CD4-positive, CD25-positive, alpha-beta regulatory T cell (primary cell): Measurements from ENCODE around the gene PLCH1. TPM values are rescaled to one million over a fixed set of nuclear protein-coding genes. Genes with fewer than 3 reads are reported as not detected.
"Not testable (repeated sequence)": the region's sequence is repeated elsewhere in the genome, so short reads cannot be mapped to it uniquely, and the experiment has no call there.

ENCODE experiments used
- ATAC-seq, 2 donors: fragments of 150-1000 bp; cut with Tn5 transposase; one replicate each; pipeline ENCODE4 v1.10.0; 2021; ENCODE audit warnings: low read depth in 2 of 2, moderate number of reproducible peaks in 2 of 2, moderate library complexity in 1 of 2
- DNase-seq, 3 donors: peaks; one replicate each; pipeline versions ENCODE4 v3.0.0 to v3.0.0-alpha.2; 2012 to 2022; ENCODE audit warnings: mixed read lengths in 1 of 3
- H3K27ac ChIP-seq: one replicate; pipeline ENCODE4 v1.7.0; 2013; ENCODE audit warnings: mild to moderate bottlenecking, low read length; ENCODE audit not compliant: insufficient read depth, poor library complexity, severe bottlenecking
- H3K27me3 ChIP-seq: one replicate; pipeline ENCODE4 v1.7.0; 2013; ENCODE audit warnings: low read length; ENCODE audit not compliant: control insufficient read depth, insufficient read depth
- H3K36me3 ChIP-seq: one replicate; pipeline ENCODE4 v1.7.0; 2013; ENCODE audit warnings: mild to moderate bottlenecking, low read length, moderate library complexity; ENCODE audit not compliant: control insufficient read depth, insufficient read depth
- H3K4me1 ChIP-seq: 2 replicates; pipeline ENCODE4 v1.7.0; 2013; ENCODE audit warnings: mild to moderate bottlenecking, low read length; ENCODE audit not compliant: insufficient read depth, control insufficient read depth, poor library complexity, severe bottlenecking
- H3K4me3 ChIP-seq: one replicate; pipeline ENCODE4 v1.7.0; 2013; ENCODE audit warnings: low read depth, mild to moderate bottlenecking, low read length, moderate library complexity
- H3K9me3 ChIP-seq, 2 experiments: 1 replicate in 1 of 2; 2 replicates in 1 of 2; pipeline ENCODE4 v1.7.0; 2013; ENCODE audit warnings: low read length in 2 of 2, mild to moderate bottlenecking in 1 of 2, moderate library complexity in 1 of 2; ENCODE audit not compliant: control insufficient read depth in 2 of 2
- H3K27ac Mint-ChIP-seq, 3 donors: one replicate each; pipeline ENCODE4 v1.8.0; 2020 to 2022; ENCODE audit warnings: mild to moderate bottlenecking in 3 of 3, mixed read lengths in 3 of 3, moderate library complexity in 2 of 3
- H3K27me3 Mint-ChIP-seq: one replicate; pipeline ENCODE4 v1.8.0; 2022; ENCODE audit warnings: mild to moderate bottlenecking, mixed read lengths
- H3K36me3 Mint-ChIP-seq: one replicate; pipeline ENCODE4 v1.8.0; 2020; ENCODE audit warnings: mixed read lengths
- H3K4me1 Mint-ChIP-seq, 4 donors: one replicate each; pipeline ENCODE4 v1.8.0; 2020 to 2022; ENCODE audit warnings: mixed read lengths in 4 of 4, mild to moderate bottlenecking in 1 of 4
- H3K4me3 Mint-ChIP-seq, 4 donors: one replicate each; pipeline ENCODE4 v1.8.0; 2020 to 2022; ENCODE audit warnings: mild to moderate bottlenecking in 4 of 4, mixed read lengths in 4 of 4, moderate library complexity in 3 of 4
- H3K9me3 Mint-ChIP-seq, 7 donors: one replicate each; pipeline ENCODE4 v1.8.0; 2020 to 2022; ENCODE audit warnings: mixed read lengths in 7 of 7, mild to moderate bottlenecking in 3 of 7, moderate library complexity in 2 of 7
- polyA plus RNA-seq, 4 donors: library from polyadenylated mRNA; unstranded; fragments of 300-500 nt; fragmentation: Illumina TruSeq; gene quantifications; one replicate each; pipeline ENCODE4 v1.2.3, GENCODE V29; 2021
- total RNA-seq: library from RNA; stranded (reverse); gene quantifications from one replicate; pipeline ENCODE4 v1.2.3, GENCODE V29; 2022

PLCH1 gene
- total and polyA plus RNA-seq, 5 donors from 2014 or later = 0.05 to 0.12 TPM; not detected in 3

GRCh38 chr3:155638461-155638860 lies 106.4 kb downstream of the PLCH1 start:
- not testable (repeated sequence) for H3K27ac ChIP-seq, H3K4me1 Mint-ChIP-seq, H3K9me3 ChIP-seq

GRCh38 chr3:155637567-155637966 lies 107.3 kb downstream of the PLCH1 start:
- Histone ChIP-seq H3K9me3 (no peaks in the 10 kb centered on the region), H3K27me3 (no peaks in the 10 kb centered on the region), H3K27ac (no peak overlapping the region), H3K4me3 (no peak overlapping the region), H3K4me1 (no peaks in the 10 kb centered on the region), H3K36me3 (no peaks in the 10 kb centered on the region)
- Mint-ChIP-seq H3K4me1 (no peaks in the 10 kb centered on the region), H3K4me3 (no peak overlapping the region), H3K9me3 (peaks cover 0 to 1% (median 0%) of the 10 kb centered on the region in 7 donors), H3K27me3 (no peaks in the 10 kb centered on the region), H3K27ac (no peak overlapping the region), H3K36me3 (no peaks in the 10 kb centered on the region)
- no peak for ATAC-seq
- DNase-seq = no peak

More at GRCh38 chr3:155638461-155638860, 106.4 kb downstream of the PLCH1 start:
- H3K27ac Mint-ChIP-seq, H3K36me3 ChIP-seq, ATAC-seq, H3K9me3 Mint-ChIP-seq, H3K27me3 ChIP-seq, H3K4me3 Mint-ChIP-seq, DNase-seq, H3K4me1 ChIP-seq, H3K27me3 Mint-ChIP-seq, H3K36me3 Mint-ChIP-seq, H3K4me3 ChIP-seq: not testable (repeated sequence)

DNA sequence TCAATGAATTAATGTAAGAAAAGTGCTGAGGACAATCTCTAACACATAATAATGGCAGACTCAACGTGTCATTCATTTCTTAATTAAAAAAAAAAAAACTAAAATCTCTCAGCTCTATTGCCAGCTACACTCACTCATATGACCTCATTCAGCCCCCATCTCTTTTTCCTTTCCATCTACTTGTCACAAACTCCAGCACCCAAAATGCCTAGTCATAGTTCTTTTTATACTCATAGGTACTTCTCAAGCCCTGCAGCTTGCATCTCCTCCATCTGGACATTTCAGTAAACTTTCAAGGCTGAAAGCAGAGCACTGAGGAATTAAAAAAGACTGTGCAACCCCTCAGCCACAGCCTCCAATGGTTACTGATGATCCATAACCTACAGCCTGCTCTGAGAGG lies 109.8 kb downstream of the PLCH1 start:
- Histone ChIP-seq H3K27me3 (no peaks in the 10 kb centered on the region), H3K9me3 (no peaks in the 10 kb centered on the region), H3K4me3 (no peak overlapping the region), H3K27ac (no peak overlapping the region), H3K36me3 (no peaks in the 10 kb centered on the region), H3K4me1 (no peaks in the 10 kb centered on the region)
- no peak overlapping the region for H3K4me3 Mint-ChIP-seq
- DNase-seq (no peak), ATAC-seq (no peak)
- H3K27ac Mint-ChIP-seq = no peak overlapping the region
- H3K27me3 Mint-ChIP-seq = peaks cover 7% of the 10 kb centered on the region
- no peaks in the 10 kb centered on the region for H3K36me3 Mint-ChIP-seq
- peaks cover 0 to 2% (median 0%) of the 10 kb centered on the region in 7 donors for H3K9me3 Mint-ChIP-seq
- H3K4me1 Mint-ChIP-seq = no peaks in the 10 kb centered on the region

- Mint-ChIP-seq H3K27me3 (peaks cover 7% of the 10 kb centered on the region), H3K4me1 (no peaks in the 10 kb centered on the region), H3K27ac (no peak overlapping the region), H3K9me3 (peaks cover 0 to 2% (median 0%) of the 10 kb centered on the region in 7 donors), H3K36me3 (no peaks in the 10 kb centered on the region), H3K4me3 (no peak overlapping the region)
- H3K27ac ChIP-seq = no peak overlapping the region
- no peak overlapping the region for H3K4me3 ChIP-seq
- no peaks in the 10 kb centered on the region for H3K4me1 ChIP-seq
- no peaks in the 10 kb centered on the region for H3K27me3 ChIP-seq
- ATAC-seq = no peak
- no peaks in the 10 kb centered on the region for H3K36me3 ChIP-seq
- no peak for DNase-seq
- no peaks in the 10 kb centered on the region for H3K9me3 ChIP-seq
These were observed 110.7 kb downstream of the PLCH1 start for GRCh38 chr3:155634121-155634719.

DNA sequence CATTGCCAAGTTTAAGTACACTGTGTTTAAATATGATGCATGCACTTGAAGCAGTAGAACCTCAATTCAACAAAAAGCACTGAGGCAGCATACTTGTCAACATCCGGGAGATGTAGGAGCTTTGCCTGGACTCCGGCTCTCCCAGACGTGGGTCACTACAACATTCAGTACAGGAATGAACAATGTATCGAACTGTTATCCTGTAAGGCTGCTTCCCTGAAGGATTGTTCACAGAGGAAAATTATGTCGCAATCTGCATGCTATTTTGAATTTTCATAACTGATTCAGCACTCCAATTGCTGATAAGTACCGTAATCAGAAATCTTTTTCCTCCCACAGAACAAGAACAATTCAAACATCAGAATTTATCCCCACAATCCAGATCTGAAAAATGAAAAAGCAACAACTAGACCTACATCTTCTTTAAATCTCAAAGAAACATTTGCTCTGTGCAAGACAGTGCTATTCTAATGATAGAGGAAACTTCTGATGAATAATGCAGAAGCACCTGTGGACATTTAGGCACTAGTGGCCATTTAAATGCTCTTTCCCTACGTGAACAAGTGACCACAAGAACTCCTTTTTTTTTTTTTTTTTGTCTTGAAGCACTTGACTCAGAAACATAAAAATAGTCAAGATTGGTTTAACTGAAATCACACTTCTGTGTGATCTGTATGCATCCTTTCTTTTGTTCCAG lies 113.4 kb downstream of the PLCH1 start:
- no peak for ATAC-seq
- DNase-seq = no peak
- Histone ChIP-seq H3K4me1 (no peaks in the 10 kb centered on the region), H3K27me3 (no peaks in the 10 kb centered on the region), H3K27ac (no peak overlapping the region), H3K4me3 (no peak overlapping the region), H3K9me3 (no peaks in the 10 kb centered on the region), H3K36me3 (no peaks in the 10 kb centered on the region)
- peaks cover 7% of the 10 kb centered on the region for H3K27me3 Mint-ChIP-seq
- no peak overlapping the region for H3K4me3 Mint-ChIP-seq
- no peak overlapping the region for H3K27ac Mint-ChIP-seq
- H3K4me1 Mint-ChIP-seq = no peaks in the 10 kb centered on the region
- peaks cover 0 to 2% (median 0%) of the 10 kb centered on the region in 7 donors for H3K9me3 Mint-ChIP-seq
- H3K36me3 Mint-ChIP-seq = no peaks in the 10 kb centered on the region

- Mint-ChIP-seq H3K36me3 (no peaks in the 10 kb centered on the region), H3K27ac (no peak overlapping the region), H3K4me3 (no peak overlapping the region), H3K27me3 (peaks cover 7% of the 10 kb centered on the region), H3K4me1 (no peaks in the 10 kb centered on the region), H3K9me3 (peaks cover 0 to 4% (median 0%) of the 10 kb centered on the region in 7 donors)
- no peak for ATAC-seq
- DNase-seq = no peak
- Histone ChIP-seq H3K4me3 (no peak overlapping the region), H3K4me1 (no peaks in the 10 kb centered on the region), H3K27ac (no peak overlapping the region), H3K9me3 (no peaks in the 10 kb centered on the region), H3K36me3 (no peaks in the 10 kb centered on the region), H3K27me3 (no peaks in the 10 kb centered on the region)
These were observed 115.3 kb downstream of the PLCH1 start for GRCh38 chr3:155629556-155629955.

GRCh38 chr3:155629056-155629455 lies 115.8 kb downstream of the PLCH1 start:
- no peak for ATAC-seq
- H3K9me3 ChIP-seq = no peaks in the 10 kb centered on the region
- no peaks in the 10 kb centered on the region for H3K4me1 Mint-ChIP-seq
- no peak overlapping the region for H3K4me3 Mint-ChIP-seq
- peaks cover 7% of the 10 kb centered on the region for H3K27me3 Mint-ChIP-seq
- H3K27ac Mint-ChIP-seq = no peak overlapping the region
- H3K36me3 ChIP-seq = no peaks in the 10 kb centered on the region
- no peaks in the 10 kb centered on the region for H3K27me3 ChIP-seq
- H3K4me1 ChIP-seq = no peaks in the 10 kb centered on the region
- H3K4me3 ChIP-seq = no peak overlapping the region
- no peak for DNase-seq
- peaks cover 0 to 3% (median 0%) of the 10 kb centered on the region in 7 donors for H3K9me3 Mint-ChIP-seq
- no peaks in the 10 kb centered on the region for H3K36me3 Mint-ChIP-seq
- H3K27ac ChIP-seq = no peak overlapping the region

DNA sequence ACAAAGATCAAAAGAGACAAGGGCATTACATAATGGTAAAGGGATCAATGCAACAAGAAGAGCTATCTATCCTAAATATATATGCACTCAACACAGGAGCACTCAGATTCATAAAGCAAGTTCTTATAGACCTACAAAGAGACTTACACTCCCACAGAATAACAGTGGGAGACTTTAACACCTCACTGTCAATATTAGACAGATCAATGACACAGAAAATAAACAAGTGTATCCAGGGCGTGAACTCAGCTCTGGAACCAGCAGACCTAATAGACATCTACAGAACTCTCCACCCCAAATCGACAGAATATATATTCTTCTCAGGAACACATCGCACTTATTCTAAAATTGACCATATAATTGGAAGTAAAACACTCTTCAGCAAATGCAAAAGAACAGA lies 122.2 kb downstream of the PLCH1 start:
- H3K9me3 ChIP-seq, H3K4me1 Mint-ChIP-seq, H3K27me3 Mint-ChIP-seq, H3K36me3 ChIP-seq, H3K27ac ChIP-seq, H3K4me1 ChIP-seq, H3K4me3 Mint-ChIP-seq, ATAC-seq, H3K4me3 ChIP-seq, H3K27me3 ChIP-seq, H3K9me3 Mint-ChIP-seq, DNase-seq, H3K36me3 Mint-ChIP-seq, H3K27ac Mint-ChIP-seq: not testable (repeated sequence)
